Measurements from ENCODE around the gene SHISA7.

The SHISA7 gene

GRCh38 chr19:55441692-55442321 lies 1.3 kb downstream of the SHISA7 start:
- no peak for TF ChIP-seq CTCF (conservative IDR thresholded peaks at IDR 0.05; ENCODE audit: low read length)
- no peak overlapping the region for H3K4me3 ChIP-seq (ENCODE audit: low read length)
- no peak for DNase-seq (ENCODE audit: low read depth)

GRCh38 chr19:55441319-55441691 lies 1.8 kb downstream of the SHISA7 start:
- DNase-seq (ENCODE audit: low read depth) = no peak
- H3K4me3 ChIP-seq (ENCODE audit: low read length) = no peak overlapping the region
- no peak for TF ChIP-seq CTCF (conservative IDR thresholded peaks at IDR 0.05; ENCODE audit: low read length)

GRCh38 chr19:55440411-55441105 lies 2.5 kb downstream of the SHISA7 start:
- no peak for TF ChIP-seq CTCF (conservative IDR thresholded peaks at IDR 0.05; ENCODE audit: low read length)
- H3K4me3 ChIP-seq (ENCODE audit: low read length) = no peak overlapping the region
- DNase-seq (ENCODE audit: low read depth) = no peak

GRCh38 chr19:55439052-55439451 lies 4.0 kb downstream of the SHISA7 start:
- no peak overlapping the region for H3K4me3 ChIP-seq (ENCODE audit: low read length)
- DNase-seq (ENCODE audit: low read depth) = no peak
- TF ChIP-seq CTCF (conservative IDR thresholded peaks at IDR 0.05; ENCODE audit: low read length) = no peak

GRCh38 chr19:55437410-55437809 lies 5.7 kb downstream of the SHISA7 start:
- no peak for TF ChIP-seq CTCF (conservative IDR thresholded peaks at IDR 0.05; ENCODE audit: low read length)
- no peak overlapping the region for H3K4me3 ChIP-seq (ENCODE audit: low read length)
- peak; percentile 39 for DNase-seq (ENCODE audit: low read depth)

- DNase-seq (ENCODE audit: low read depth) = no peak
- TF ChIP-seq CTCF (conservative IDR thresholded peaks at IDR 0.05; ENCODE audit: low read length) = no peak
- H3K4me3 ChIP-seq (ENCODE audit: low read length) = no peak overlapping the region
These were observed 6.3 kb downstream of the SHISA7 start for GRCh38 chr19:55436847-55437246.

- no peak for TF ChIP-seq CTCF (conservative IDR thresholded peaks at IDR 0.05; ENCODE audit: low read length)
- no peak for DNase-seq (ENCODE audit: low read depth)
- H3K4me3 ChIP-seq (ENCODE audit: low read length) = no peak overlapping the region
These were observed 8.1 kb downstream of the SHISA7 start for GRCh38 chr19:55435020-55435419.
